Measurements from ENCODE around the gene SSX4B.

DNA sequence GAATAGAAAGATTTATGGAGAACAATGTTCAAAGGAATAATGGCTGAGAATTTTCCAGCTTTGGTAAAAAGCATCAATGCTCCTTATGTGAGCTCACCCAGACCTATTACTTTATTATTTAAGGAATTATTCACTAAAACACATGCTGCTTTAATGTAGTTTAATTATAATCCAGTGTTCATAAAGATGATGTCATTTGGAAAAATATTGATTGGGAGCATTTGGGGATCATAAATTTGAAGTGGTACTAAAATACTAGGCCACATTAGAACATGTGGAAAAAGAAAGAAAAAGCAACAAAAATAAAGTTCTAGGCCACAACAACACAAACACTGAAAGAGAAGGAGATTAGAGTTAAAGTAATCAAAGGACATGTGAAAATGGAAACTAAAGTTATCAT lies 38.3 kb upstream of the SSX4B start:
- no peak for TF ChIP-seq CTCF (IDR thresholded peaks at IDR 0.05)
- TF ChIP-seq POLR2A (IDR thresholded peaks at IDR 0.05): no peak
